Measurements from ENCODE around the gene PURA. TPM values are rescaled to one million over a fixed set of nuclear protein-coding genes. Genes with fewer than 3 reads are reported as not detected.

PURA gene
- total and polyA plus RNA-seq, 10 donors: 2.8 to 36.2 (median 23.1) TPM

DNA sequence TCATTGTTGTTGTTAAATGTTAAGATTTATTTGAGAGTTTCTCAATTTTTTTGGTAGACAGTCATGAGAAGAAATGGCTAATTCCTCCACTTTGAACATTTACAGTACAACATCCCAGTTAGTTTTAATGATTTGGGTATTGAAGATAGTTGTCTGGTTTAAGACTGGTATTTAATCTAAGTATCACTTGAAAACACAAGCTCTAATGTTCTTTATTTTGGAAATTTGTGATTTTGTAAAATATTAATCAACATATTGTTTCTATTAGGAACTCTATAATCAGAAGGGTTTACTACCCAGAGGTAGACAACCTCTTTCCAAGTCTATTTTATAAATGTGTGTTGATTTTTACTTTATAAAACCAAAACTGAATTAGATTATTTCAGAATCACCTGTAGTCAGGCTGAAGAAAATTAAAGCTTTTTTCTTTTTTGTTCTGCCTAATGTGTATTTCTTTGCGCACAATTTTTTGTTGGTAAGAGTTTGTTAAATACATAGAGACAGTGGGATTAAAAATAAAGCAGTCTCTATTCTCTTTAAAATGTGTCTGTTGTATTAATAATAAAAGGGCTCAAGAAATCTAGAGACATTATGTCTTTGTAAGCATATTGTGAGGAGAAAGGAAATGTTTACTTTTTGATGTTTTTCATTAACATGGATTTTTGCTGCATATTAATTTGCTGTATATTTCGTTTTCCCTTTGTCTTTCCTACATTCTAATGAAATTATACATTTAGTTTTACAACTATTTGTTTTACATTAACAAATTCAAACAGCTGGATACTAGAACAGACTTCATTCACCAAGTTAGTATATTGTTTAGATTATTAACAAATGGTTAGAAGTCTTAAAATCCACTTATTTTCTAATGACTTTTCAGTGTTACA, 3.9 kb upstream of the PURA start:
- no peaks in the 10 kb centered on the region for H3K9me3 ChIP-seq
- peaks cover 0 to 53% (median 0%) of the 10 kb centered on the region in 7 donors for H3K27me3 ChIP-seq (replicated peaks in 1 of 7)
- no peak overlapping the region for H3K27ac ChIP-seq
- TF ChIP-seq, protein P1, sequence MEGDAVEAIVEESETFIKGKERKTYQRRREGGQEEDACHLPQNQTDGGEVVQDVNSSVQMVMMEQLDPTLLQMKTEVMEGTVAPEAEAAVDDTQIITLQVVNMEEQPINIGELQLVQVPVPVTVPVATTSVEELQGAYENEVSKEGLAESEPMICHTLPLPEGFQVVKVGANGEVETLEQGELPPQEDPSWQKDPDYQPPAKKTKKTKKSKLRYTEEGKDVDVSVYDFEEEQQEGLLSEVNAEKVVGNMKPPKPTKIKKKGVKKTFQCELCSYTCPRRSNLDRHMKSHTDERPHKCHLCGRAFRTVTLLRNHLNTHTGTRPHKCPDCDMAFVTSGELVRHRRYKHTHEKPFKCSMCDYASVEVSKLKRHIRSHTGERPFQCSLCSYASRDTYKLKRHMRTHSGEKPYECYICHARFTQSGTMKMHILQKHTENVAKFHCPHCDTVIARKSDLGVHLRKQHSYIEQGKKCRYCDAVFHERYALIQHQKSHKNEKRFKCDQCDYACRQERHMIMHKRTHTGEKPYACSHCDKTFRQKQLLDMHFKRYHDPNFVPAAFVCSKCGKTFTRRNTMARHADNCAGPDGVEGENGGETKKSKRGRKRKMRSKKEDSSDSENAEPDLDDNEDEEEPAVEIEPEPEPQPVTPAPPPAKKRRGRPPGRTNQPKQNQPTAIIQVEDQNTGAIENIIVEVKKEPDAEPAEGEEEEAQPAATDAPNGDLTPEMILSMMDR (IDR thresholded peaks at IDR 0.05 in 8 of 11, conservative IDR thresholded peaks at IDR 0.05 in 3 of 11): no peak
- no peak for TF ChIP-seq POLR2A (IDR thresholded peaks at IDR 0.05)
- no peak for TF ChIP-seq POLR2AphosphoS5 (IDR thresholded peaks at IDR 0.05)
- no peaks in the 10 kb centered on the region for H3K36me3 ChIP-seq
- H3K4me3 ChIP-seq: peak overlapping the region in 1 of 8 donors; percentile 86
- H3K4me1 ChIP-seq: peaks cover 33 to 79% (median 57%) of the 10 kb centered on the region in 6 donors
- intact Hi-C loops (cut with DNase I; ENCODE audit: low total_unique reads): no loop called here
- DNase-seq: no peak
- 67 to 81% (median 77%) methylated on average over 2 of the region's 2 CpGs for WGBS, 5 donors

DNA sequence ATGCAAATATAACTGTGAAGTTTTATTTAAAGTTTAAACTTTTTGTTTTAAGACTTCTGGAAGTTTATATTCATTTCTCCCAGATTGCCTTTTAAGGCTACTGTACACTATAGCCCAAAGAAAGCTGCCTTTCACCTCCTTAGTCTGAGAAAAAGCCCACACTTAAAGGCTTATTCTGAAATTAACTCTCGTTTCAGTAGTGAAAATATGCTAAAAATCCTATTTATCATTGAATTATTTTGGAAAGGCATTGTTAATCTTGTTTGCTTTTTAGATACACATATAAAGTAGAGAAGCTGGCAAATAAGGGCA, 3.3 kb upstream of the PURA start:
- no peak for DNase-seq
- Histone ChIP-seq H3K9me3 (no peaks in the 10 kb centered on the region), H3K4me1 (peaks cover 38 to 85% (median 63%) of the 10 kb centered on the region in 6 donors), H3K36me3 (no peaks in the 10 kb centered on the region), H3K27me3 (replicated peaks in 1 of 7) (peaks cover 0 to 53% (median 0%) of the 10 kb centered on the region in 7 donors), H3K4me3 (no peak overlapping the region), H3K27ac (no peak overlapping the region)
- 52 to 68% (median 59%) methylated on average over 1 of the region's 1 CpG for WGBS, 5 donors
- no peak for TF ChIP-seq POLR2AphosphoS5 (IDR thresholded peaks at IDR 0.05)
- TF ChIP-seq POLR2A (IDR thresholded peaks at IDR 0.05): no peak
- TF ChIP-seq, protein P1 (IDR thresholded peaks at IDR 0.05 in 8 of 11, conservative IDR thresholded peaks at IDR 0.05 in 3 of 11): no peak
- intact Hi-C loops (cut with DNase I; ENCODE audit: low total_unique reads): no loop called here

DNA sequence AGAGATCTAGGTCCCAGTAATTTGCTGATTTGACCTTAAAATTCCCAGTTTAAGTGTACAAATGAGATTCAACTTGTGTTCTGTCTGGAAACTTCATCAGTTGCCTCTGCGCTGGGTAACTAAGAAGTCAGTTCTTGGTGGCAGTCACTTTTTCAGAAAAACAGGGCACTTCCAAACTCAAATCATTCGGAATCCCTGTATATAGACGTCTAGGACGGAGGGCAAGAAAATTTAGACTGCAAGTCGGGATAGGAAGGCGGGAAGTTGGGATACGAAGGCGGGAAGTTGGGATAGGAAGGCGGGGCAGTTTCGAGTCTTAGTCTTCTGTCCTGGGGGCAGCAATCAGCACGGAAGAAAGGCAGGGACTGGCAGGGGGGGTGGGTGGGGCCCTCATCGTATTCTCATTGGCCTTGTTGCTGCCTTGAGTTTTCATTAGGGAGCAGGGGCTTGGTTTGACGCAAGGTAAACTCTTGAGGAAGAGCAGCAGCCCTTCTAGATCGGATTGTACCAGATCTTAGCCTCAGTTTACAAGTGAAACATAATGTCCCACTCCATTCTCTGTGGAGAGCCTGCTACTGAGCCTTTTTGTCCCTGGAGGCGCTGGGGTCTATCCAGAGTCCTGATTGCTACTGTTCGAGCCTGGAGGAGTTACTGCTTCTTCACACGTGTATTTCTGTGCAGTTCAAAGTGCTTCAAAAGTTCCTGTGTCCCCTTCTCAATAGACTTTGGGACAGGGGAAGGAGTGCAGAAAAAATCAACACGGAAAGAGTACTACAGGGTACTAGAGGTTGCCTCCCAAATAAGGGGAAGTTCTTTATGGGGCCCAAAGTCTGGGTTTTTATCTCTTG, 2.7 kb upstream of the PURA start:
- no peaks in the 10 kb centered on the region for H3K9me3 ChIP-seq
- peaks cover 0 to 53% (median 0%) of the 10 kb centered on the region in 7 donors for H3K27me3 ChIP-seq (replicated peaks in 1 of 7)
- no peaks in the 10 kb centered on the region for H3K36me3 ChIP-seq
- H3K4me3 ChIP-seq: no peak overlapping the region
- no peak for TF ChIP-seq POLR2A (IDR thresholded peaks at IDR 0.05)
- no peak for TF ChIP-seq POLR2AphosphoS5 (IDR thresholded peaks at IDR 0.05)
- TF ChIP-seq, protein P1 (IDR thresholded peaks at IDR 0.05 in 8 of 11, conservative IDR thresholded peaks at IDR 0.05 in 3 of 11): no peak
- 47 to 66% (median 60%) methylated on average over 17 to 18 of the region's 18 CpGs for whole genome bisulfite sequencing, 5 donors
- peaks cover 43 to 86% (median 68%) of the 10 kb centered on the region in 6 donors for H3K4me1 ChIP-seq
- peak overlapping the region in 3 of 8 donors; percentile 5 to 97 (median 95) for H3K27ac ChIP-seq
- no peak for DNase-seq
- intact Hi-C loops (cut with DNase I; ENCODE audit: low total_unique reads): no loop called here

All from spleen (tissue), 11 donors.